Activated CD4-positive, alpha-beta T cell treated with anti-CD3 and anti-CD28 coated beads, Interleukin-2, amount 10 ng/mL, durations not matched to agents 7 days and 5 days (primary cell): ENCODE results near the gene ZNF77. TPM values are rescaled to one million over a fixed set of nuclear protein-coding genes. Genes with fewer than 3 reads are reported as not detected.
"Not testable (repeated sequence)": the region's sequence is repeated elsewhere in the genome, so short reads cannot be mapped to it uniquely, and the experiment has no call there.

Experiments used
- CTCF ChIA-PET: fragments of 350-600 bp; sonication (Branson Sonifier 250); formaldehyde crosslinking; loops from one replicate; lab custom pipeline; 2021; ENCODE audit warnings: antibody characterized with exemption; lab: Charles Lee
- POLR2A ChIA-PET: fragments of 350-600 bp; sonication (Branson Sonifier 250); formaldehyde crosslinking; loops from one replicate; lab custom pipeline; 2021; ENCODE audit warnings: antibody characterized with exemption; lab: Charles Lee
- DNase-seq: peaks from one replicate; pipeline ENCODE4 v3.0.0-alpha.2; 2020
- H3K27ac Mint-ChIP-seq: one replicate; pipeline ENCODE4 v1.8.0; 2021; ENCODE audit warnings: mild to moderate bottlenecking, moderate library complexity, mixed read lengths
- H3K27me3 Mint-ChIP-seq: one replicate; pipeline ENCODE4 v1.8.0; 2021; ENCODE audit warnings: mixed read lengths
- H3K36me3 Mint-ChIP-seq: one replicate; pipeline ENCODE4 v1.8.0; 2021; ENCODE audit warnings: low read depth, mixed read lengths
- H3K4me1 Mint-ChIP-seq: one replicate; pipeline ENCODE4 v1.8.0; 2021; ENCODE audit warnings: mixed read lengths
- H3K4me3 Mint-ChIP-seq: one replicate; pipeline ENCODE4 v1.8.0; 2021; ENCODE audit warnings: mild to moderate bottlenecking, moderate library complexity, mixed read lengths
- H3K9me3 Mint-ChIP-seq: one replicate; pipeline ENCODE4 v1.8.0; 2021; ENCODE audit warnings: mixed read lengths
- total RNA-seq, 2 experiments: library from RNA; stranded (reverse); gene quantifications; one replicate each; pipeline ENCODE4 v1.2.3, GENCODE V29; 2021

Gene ZNF77
- total RNA-seq, 2 experiments from 2014 or later = 4.6 to 5.6 TPM

- not testable (repeated sequence) for H3K4me1 Mint-ChIP-seq
Measured at GRCh38 chr19:2963631-2964030, 18.9 kb upstream of the ZNF77 start.

GRCh38 chr19:2963122-2963521 lies 18.4 kb upstream of the ZNF77 start:
- no peak overlapping the region for H3K27ac Mint-ChIP-seq
- POLR2A ChIA-PET = interaction anchor here (0.7 kb wide), 1 partner anchor 73 kb away, joined by 3 read pairs; no protein-coding TSS in a partner anchor
- H3K4me3 Mint-ChIP-seq = no peak overlapping the region
- H3K36me3 Mint-ChIP-seq = no peaks in the 10 kb centered on the region
- peaks cover 5% of the 10 kb centered on the region for H3K4me1 Mint-ChIP-seq
- no peaks in the 10 kb centered on the region for H3K27me3 Mint-ChIP-seq
- DNase-seq = no peak
- CTCF ChIA-PET = interaction anchor here (1.1 to 3.8 kb wide), 6 partner anchors 11 to 141 kb away, joined by 3 to 33 read pairs (median 6); no protein-coding TSS in a partner anchor
- no peaks in the 10 kb centered on the region for H3K9me3 Mint-ChIP-seq

More at GRCh38 chr19:2963631-2964030, 18.9 kb upstream of the ZNF77 start:
- DNase-seq, H3K36me3 Mint-ChIP-seq, H3K4me3 Mint-ChIP-seq, H3K27me3 Mint-ChIP-seq, H3K27ac Mint-ChIP-seq, H3K9me3 Mint-ChIP-seq: not testable (repeated sequence)
- CTCF ChIA-PET = interaction anchor here (1.4 to 3.8 kb wide), 3 partner anchors 13 to 140 kb away, joined by 3 to 33 read pairs (median 18); no protein-coding TSS in a partner anchor
- POLR2A ChIA-PET = interaction anchor here (0.7 kb wide), 1 partner anchor 72 kb away, joined by 3 read pairs; no protein-coding TSS in a partner anchor

GRCh38 chr19:2962018-2962670 lies 17.4 kb upstream of the ZNF77 start:
- Mint-ChIP-seq H3K36me3 (no peaks in the 10 kb centered on the region), H3K4me1 (peaks cover 5% of the 10 kb centered on the region), H3K9me3 (no peaks in the 10 kb centered on the region), H3K27me3 (no peaks in the 10 kb centered on the region), H3K27ac (peak overlapping the region; percentile 78), H3K4me3 (peak overlapping the region; percentile 56)
- CTCF ChIA-PET = interaction anchor here (0.6 to 3.8 kb wide), 14 partner anchors 11 to 552 kb away, joined by 3 to 33 read pairs (median 4); partner anchors contain the start of gene TLE6
- POLR2A ChIA-PET = no interaction called here
- peak; percentile 78 for DNase-seq

DNA sequence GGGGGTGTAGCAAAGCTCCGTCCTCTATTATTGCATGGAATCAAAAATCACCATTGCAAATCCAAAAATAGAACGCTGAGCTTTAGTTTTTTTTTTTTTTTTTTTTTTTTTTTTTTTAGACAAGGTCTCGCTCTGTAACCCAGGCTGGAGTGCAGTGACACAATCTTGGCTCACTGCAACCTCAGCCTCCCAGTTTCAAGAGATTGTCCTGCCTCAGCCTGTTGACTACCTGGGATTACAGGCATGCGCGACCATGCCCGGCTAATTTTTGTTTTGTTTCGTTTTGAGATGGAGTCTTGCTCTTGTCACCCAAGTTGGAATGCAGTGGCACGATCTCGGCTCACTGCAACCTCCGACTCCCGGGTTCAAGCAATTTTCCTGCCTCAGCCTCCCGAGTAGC lies 15.3 kb upstream of the ZNF77 start:
- Mint-ChIP-seq H3K4me1 (peaks cover 5% of the 10 kb centered on the region), H3K27me3 (no peaks in the 10 kb centered on the region), H3K9me3 (no peaks in the 10 kb centered on the region), H3K36me3 (no peaks in the 10 kb centered on the region), H3K4me3 (no peak overlapping the region), H3K27ac (no peak overlapping the region)
- ChIA-PET CTCF (interaction anchor here (0.6 to 3.6 kb wide), 8 partner anchors 9 to 859 kb away, joined by 3 to 15 read pairs (median 6); no protein-coding TSS in a partner anchor), POLR2A (no interaction called here)
- DNase-seq = no peak

DNA sequence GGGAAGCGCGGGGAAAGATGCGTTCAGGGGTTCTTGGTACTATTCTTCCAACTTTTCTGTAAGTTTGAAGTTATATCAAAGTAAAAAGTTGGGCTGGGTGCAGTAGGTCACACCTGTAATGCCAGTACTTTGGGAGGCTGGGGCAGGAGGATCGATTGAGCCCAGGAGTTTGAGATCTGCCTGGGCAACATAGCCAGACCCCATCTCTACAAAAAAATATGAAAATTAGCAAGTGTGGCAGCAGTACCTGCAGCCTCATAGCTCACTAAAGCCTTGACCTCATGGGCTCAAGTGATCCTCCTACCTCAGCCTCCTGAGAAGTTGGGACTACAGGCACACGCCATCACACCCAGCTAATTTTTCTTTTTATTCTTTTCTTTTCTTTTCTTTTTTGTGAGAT lies 12.4 kb upstream of the ZNF77 start:
- no peaks in the 10 kb centered on the region for H3K27me3 Mint-ChIP-seq
- no peak overlapping the region for H3K4me3 Mint-ChIP-seq
- POLR2A ChIA-PET = no interaction called here
- no peaks in the 10 kb centered on the region for H3K36me3 Mint-ChIP-seq
- no peaks in the 10 kb centered on the region for H3K9me3 Mint-ChIP-seq
- no peak for DNase-seq
- H3K27ac Mint-ChIP-seq = no peak overlapping the region
- CTCF ChIA-PET = interaction anchor here (1.6 to 3.6 kb wide), 2 partner anchors 147 to 150 kb away, joined by 3 to 15 read pairs; no protein-coding TSS in a partner anchor
- H3K4me1 Mint-ChIP-seq = peaks cover 3% of the 10 kb centered on the region

GRCh38 chr19:2952953-2953481 lies 8.2 kb upstream of the ZNF77 start:
- ChIA-PET CTCF (interaction anchor here (3.5 to 3.9 kb wide), 2 partner anchors 11 to 151 kb away, joined by 29 to 33 read pairs; no protein-coding TSS in a partner anchor), POLR2A (no interaction called here)
- peaks cover 10% of the 10 kb centered on the region for H3K36me3 Mint-ChIP-seq
- peaks cover 22% of the 10 kb centered on the region for H3K4me1 Mint-ChIP-seq
- no peaks in the 10 kb centered on the region for H3K27me3 Mint-ChIP-seq
- H3K9me3 Mint-ChIP-seq = no peaks in the 10 kb centered on the region
- DNase-seq = no peak
- no peak overlapping the region for H3K4me3 Mint-ChIP-seq
- no peak overlapping the region for H3K27ac Mint-ChIP-seq

GRCh38 chr19:2950286-2951124 lies 5.7 kb upstream of the ZNF77 start:
- no peaks in the 10 kb centered on the region for H3K27me3 Mint-ChIP-seq
- H3K4me3 Mint-ChIP-seq = peak overlapping the region; percentile 94
- H3K36me3 Mint-ChIP-seq = peaks cover 10% of the 10 kb centered on the region
- CTCF ChIA-PET = interaction anchor here (0.6 to 3.9 kb wide), 34 partner anchors 9 to 812 kb away, joined by 3 to 33 read pairs (median 4); partner anchors contain the start of genes MRPL54, THOP1, TLE6 and ZNF57
- POLR2A ChIA-PET = no interaction called here
- peak; percentile 100 for DNase-seq
- H3K4me1 Mint-ChIP-seq = peaks cover 27% of the 10 kb centered on the region
- H3K9me3 Mint-ChIP-seq = no peaks in the 10 kb centered on the region
- H3K27ac Mint-ChIP-seq = peak overlapping the region; percentile 97

GRCh38 chr19:2949939-2950285 lies 5.1 kb upstream of the ZNF77 start:
- Mint-ChIP-seq H3K27me3 (no peaks in the 10 kb centered on the region), H3K4me3 (peak overlapping the region; percentile 94), H3K27ac (peak overlapping the region; percentile 97), H3K9me3 (no peaks in the 10 kb centered on the region), H3K36me3 (peaks cover 10% of the 10 kb centered on the region), H3K4me1 (peaks cover 33% of the 10 kb centered on the region)
- DNase-seq = no peak
- CTCF ChIA-PET = interaction anchor here (0.6 to 3.9 kb wide), 22 partner anchors 10 to 813 kb away, joined by 3 to 33 read pairs (median 4); partner anchors contain the start of genes MRPL54, THOP1, TLE6 and ZNF57
- POLR2A ChIA-PET = no interaction called here

GRCh38 chr19:2945575-2946184 lies 909 bp upstream of the ZNF77 start:
- Mint-ChIP-seq H3K27ac (peak overlapping the region; percentile 99), H3K36me3 (peaks cover 10% of the 10 kb centered on the region), H3K4me3 (peak overlapping the region; percentile 89), H3K9me3 (no peaks in the 10 kb centered on the region), H3K4me1 (peaks cover 37% of the 10 kb centered on the region), H3K27me3 (no peaks in the 10 kb centered on the region)
- ChIA-PET CTCF (interaction anchor here (0.9 kb wide), 1 partner anchor 158 kb away, joined by 3 read pairs; no protein-coding TSS in a partner anchor), POLR2A (no interaction called here)
- no peak for DNase-seq

DNA sequence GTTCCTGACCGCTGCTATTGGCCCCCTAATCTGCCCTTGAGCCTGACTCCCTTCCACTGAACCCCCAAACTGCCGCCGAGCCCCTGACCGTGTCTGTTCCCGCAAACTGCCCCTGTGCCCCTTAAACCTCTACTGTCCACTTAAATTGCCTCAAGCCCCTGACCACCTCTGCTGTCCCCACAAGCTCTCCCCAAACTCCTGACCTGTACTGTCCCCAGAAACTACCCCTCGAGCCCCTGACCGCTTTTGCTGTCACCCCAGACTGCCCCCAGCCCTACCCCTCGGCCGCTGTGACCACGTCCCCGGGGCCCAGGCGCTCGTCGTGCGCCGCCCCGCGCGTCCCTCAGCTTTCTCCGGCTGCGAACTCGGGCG lies 382 bp downstream of the ZNF77 start:
- ChIA-PET POLR2A (no interaction called here), CTCF (interaction anchor here (1.5 kb wide), 1 partner anchor 84 kb away, joined by 4 read pairs; no protein-coding TSS in a partner anchor)
- Mint-ChIP-seq H3K36me3 (peaks cover 7% of the 10 kb centered on the region), H3K27me3 (no peaks in the 10 kb centered on the region), H3K4me1 (peaks cover 28% of the 10 kb centered on the region), H3K9me3 (no peaks in the 10 kb centered on the region), H3K4me3 (peak overlapping the region; percentile 89), H3K27ac (peak overlapping the region; percentile 99)
- DNase-seq = no peak

DNA sequence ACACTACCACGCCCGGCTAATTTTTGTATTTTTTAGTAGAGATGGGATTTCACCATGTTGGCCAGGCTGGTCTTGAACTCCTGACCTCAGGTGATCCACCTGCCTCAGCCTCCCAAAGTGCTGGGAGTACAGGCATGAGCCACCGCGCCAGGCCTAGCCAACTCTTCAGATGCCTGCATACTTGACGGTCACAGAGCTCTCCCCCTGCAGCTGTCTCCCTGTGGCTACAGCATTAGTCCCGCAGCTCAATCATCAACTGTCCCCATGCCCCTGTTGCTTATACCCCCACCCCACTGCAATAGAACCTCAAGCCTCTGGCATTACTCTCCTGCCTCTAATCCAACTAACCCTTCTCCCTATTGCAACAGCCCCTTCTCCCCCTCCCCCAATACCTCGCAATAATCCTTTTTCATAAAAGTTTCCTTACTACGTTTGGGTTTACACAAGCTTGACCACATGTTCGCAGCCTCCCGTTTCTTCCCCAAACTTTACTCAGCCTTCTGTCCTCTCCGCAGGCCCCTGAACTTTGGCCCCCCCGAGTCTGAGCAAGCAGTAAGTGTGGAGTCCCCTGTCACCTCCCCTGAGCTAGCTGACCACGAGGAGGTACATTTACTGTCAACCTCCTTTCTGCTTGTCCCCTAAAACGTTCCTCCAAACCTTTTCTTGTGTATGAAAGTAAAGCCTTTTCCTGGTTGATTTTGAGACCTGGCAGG lies 1.7 kb downstream of the ZNF77 start:
- H3K4me1 Mint-ChIP-seq = peaks cover 22% of the 10 kb centered on the region
- ChIA-PET POLR2A (no interaction called here), CTCF (interaction anchor here (1.0 to 1.5 kb wide), 2 partner anchors 30 to 83 kb away, joined by 3 to 4 read pairs; no protein-coding TSS in a partner anchor)
- no peak for DNase-seq
- H3K27me3 Mint-ChIP-seq = no peaks in the 10 kb centered on the region
- H3K36me3 Mint-ChIP-seq = peaks cover 12% of the 10 kb centered on the region
- H3K27ac Mint-ChIP-seq = peak overlapping the region; percentile 41
- peaks cover 4% of the 10 kb centered on the region for H3K9me3 Mint-ChIP-seq
- H3K4me3 Mint-ChIP-seq = peak overlapping the region; percentile 89
